ENCODE measurements around the gene GTPBP1.
A peak's percentile ranks its signal among the peaks of the same experiment; 100 is the strongest.

GTPBP1 gene

DNA sequence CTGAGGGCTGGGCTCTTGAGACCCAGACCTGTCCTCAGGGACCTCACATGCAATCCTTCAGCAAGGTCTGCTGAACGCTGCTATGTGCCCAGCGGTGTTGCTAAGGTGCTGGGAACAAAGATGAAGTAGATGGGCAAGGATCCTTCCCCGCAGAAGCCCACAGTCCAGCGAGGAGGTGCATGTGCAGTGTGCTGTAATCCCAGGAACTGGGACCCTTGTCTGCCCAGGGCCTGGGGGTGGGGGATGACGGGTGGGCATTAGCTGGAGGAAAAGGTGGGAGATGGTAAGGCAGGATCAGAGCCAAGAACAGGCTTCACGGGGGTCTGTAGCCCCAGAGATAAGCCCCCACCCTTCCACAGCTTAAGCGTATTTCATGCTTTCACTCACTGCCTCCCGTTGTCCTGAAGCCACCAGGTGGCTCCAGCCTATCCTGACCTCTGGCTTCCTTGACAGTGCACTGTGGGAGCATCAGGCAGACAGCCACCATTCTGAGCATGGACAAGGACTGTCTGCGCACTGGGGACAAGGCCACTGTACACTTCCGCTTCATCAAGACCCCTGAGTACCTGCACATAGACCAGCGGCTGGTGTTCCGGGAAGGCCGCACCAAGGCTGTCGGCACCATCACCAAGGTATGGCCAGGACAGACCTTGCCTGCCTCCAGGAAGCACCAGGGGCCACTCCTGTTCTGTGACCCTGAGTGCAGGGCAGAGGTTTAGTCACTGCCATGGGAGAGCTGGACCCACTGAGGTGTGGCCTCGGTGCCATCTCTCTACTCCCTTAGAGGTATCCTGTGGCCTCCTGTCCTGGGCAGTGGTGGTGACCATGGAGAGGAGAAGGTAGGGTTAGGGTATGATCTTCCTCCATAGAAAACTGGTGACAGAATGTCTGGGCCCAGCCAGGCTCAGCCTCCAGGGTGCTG, 22.0 kb downstream of the GTPBP1 start:
- DNase-seq = no peak

DNA sequence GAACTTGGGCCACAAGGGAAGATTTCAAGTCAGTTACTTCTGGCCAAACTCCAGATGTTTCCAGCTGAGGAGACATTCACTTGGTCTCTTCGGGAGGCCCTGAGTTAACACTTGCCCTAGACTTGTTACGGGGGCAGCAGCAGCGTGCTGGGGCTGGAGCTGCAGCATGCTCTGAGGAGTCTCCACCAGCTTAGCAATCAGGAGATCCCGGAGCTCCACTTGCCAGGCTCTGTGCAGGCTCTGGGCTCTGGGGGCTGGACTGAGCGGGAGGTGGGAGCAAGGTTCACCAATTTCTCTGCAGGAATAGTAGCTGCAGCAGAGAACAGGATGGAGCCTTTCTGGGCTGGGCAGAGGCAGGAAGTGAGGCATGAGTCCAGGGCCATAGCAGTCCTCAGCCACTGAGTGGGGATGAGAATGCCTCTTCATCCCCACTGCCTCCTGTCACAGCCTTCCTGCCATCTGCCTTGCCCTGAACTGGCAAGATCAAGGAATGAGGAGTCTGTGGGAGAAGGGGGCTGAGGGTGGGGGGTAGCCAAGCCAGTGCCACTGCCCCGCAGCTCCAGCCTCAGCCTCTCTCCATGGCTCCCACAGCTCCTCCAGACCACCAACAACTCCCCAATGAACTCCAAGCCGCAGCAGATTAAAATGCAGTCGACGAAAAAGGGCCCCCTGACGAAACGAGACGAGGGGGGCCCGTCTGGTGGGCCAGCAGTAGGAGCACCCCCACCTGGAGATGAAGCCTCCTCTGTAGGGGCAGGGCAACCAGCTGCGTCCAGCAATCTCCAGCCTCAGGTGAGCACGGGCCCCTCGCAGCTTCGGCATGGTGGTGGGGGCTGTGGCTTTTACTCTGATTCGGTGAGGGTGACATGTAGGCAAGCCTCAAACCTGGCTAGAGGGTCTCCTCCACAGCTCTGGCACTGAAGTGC, 23.4 kb downstream of the GTPBP1 start:
- no peak for DNase-seq

- DNase-seq = no peak
Observed at GRCh38 chr22:38729946-38730345, 24.2 kb downstream of the GTPBP1 start.

- no peak for DNase-seq
Observed at GRCh38 chr22:38730411-38730871, 24.7 kb downstream of the GTPBP1 start.

GRCh38 chr22:38731703-38732161, 26.0 kb downstream of the GTPBP1 start:
- DNase-seq = no peak

GRCh38 chr22:38732251-38732815, 26.6 kb downstream of the GTPBP1 start:
- DNase-seq = no peak

DNA sequence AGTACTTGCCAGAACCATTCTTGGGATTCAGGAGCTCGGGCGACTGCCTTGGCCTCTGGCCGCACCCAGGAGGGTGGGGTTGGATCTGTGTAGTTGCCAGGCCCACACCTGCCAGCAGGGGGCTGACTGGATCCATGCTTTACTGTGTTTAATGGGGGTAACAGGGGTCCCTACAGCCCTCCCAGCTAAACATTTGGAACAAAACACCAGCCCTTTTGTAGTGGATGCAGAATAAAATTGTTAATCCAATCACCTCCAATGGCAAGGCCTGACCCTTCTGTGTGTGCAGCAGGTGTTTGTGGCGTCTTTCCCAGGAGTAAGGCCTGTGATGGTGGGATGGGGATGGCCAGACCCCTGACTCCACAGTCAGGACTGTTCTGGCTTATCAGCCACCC, 27.6 kb downstream of the GTPBP1 start:
- DNase-seq = peak in 1 of 2 donors; percentile 49

- DNase-seq = no peak
Observed at GRCh38 chr22:38733724-38734381, 28.1 kb downstream of the GTPBP1 start.

DNA sequence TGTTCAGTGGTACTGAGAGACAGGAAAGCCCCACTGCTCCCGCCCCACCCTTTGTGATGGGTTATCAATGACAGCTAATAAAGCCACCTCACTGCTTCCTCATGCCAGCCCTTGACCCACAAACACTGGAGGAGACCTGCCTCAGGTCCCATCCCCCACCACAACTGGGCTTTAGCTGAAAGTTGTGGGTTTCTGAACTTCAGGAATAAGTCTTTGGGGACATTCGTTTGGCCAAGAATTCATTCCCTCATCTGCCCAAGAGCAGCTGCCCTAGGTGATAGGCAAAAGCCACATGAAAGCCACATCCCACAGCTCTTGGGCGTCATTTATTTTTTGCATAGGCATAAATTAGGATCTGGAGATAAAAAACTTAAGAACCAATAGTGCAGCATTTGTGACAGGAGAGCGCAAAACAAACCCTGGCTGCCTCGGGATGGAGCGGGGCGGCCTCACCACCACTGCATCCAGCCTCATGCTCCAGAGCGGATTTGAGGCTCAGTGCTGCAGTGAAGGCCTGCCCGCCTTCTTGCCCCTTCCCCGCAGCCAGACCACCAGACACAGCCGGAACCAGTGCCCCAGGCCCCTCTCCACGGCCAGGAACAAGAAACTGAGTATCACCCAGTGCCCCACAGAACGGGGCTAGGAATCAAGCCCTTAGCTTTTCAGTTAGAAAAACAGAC, 28.8 kb downstream of the GTPBP1 start:
- DNase-seq = no peak

DNA sequence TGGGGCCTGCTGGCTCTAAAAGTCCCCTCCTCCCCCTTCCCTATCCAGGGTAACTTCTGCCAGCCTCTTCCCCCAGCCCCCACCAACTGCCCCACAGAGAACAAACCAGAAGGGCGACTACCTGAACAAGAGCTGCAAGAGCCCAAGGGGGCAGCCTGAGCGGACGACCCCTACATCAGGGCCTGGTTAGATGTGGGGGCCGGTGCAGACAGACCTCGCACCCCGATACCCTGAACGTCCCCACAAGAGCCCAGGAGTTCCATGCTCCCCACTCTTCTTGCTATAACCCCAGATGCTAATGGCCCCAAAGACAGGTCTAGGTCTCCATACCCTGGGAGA, 29.4 kb downstream of the GTPBP1 start:
- DNase-seq = no peak

GRCh38 chr22:38735465-38736256, 29.9 kb downstream of the GTPBP1 start:
- no peak for DNase-seq

DNA sequence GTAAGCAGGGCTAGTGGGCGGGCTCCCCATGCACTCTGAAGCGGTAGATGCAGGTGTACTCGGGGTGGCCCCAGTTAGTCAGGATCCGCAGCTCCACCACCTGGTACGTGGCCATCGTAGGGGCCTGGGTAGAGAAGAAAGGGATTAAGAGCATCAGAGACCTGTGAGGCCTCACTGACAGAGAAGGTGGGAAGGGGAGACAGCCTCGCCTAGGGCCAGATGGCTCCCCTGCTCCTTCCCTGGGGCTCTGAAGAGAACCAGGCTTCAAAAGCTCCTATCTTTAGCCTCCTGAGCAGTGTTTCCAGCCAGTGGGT, 30.5 kb downstream of the GTPBP1 start:
- DNase-seq = no peak

DNA sequence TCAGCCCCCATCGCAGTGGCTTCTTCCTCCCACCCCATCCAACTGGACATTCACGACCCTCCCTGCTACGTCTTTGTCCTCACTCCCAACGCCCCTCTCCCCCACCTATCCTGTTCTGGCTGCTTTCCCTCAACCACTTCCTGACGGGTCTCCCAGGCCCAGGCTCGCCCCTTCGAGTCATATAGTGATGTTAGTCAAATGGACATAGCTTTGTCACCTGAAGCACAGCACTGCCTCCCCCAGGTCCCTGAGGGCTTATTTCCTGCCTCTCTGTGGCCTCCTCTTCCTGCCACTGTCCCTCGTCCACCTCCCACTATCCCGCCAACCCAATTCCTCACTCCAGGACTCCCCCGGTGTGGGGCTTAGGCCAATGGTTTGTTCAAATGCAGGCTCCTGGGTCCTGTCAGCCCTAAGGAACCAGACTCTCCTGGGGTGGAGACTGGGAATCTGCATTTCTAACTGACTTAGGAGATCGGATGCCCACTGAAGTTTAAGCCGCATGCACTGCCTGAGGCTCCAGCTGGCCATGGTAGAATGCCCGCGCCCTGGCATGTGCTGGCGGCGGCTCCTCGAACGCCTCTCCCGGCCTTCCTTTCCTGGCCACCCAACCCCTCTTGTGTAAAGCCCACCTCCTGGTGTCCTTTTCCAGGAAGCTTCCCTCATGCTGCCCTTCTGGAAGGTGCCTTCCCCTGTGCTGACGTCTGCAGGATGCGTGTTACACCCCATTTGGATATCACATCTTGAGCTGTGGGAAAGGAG, 31.7 kb downstream of the GTPBP1 start:
- no peak for DNase-seq

DNA sequence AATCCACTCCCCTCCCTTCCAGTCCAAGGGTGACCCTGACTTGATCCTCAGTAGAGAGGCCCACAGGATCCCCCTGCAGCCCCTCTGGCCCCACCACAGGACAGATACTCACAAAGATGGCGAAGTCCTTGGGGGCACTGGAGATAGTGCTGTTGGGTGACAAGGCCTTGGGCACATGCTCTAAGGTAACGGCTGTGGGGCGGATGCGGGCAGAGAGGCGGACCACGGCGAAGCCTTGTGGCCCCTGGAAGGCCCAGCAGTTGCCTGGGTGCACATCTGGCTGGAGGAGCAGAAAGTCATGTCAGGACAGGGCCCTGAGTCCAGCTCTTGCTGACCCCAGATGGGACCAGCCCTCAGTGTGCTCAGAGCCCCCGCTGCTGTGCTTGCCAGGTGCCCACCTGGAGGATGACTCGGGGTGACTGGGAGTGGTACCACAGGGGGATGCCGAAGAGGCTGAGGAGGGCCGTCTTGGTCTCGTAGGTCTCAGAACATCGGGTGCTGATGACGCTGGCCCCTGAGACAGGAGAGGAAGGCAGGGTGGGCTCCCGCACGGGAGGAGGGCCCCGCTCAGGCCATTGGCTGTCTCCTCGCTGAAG, 32.8 kb downstream of the GTPBP1 start:
- no peak for DNase-seq

DNA sequence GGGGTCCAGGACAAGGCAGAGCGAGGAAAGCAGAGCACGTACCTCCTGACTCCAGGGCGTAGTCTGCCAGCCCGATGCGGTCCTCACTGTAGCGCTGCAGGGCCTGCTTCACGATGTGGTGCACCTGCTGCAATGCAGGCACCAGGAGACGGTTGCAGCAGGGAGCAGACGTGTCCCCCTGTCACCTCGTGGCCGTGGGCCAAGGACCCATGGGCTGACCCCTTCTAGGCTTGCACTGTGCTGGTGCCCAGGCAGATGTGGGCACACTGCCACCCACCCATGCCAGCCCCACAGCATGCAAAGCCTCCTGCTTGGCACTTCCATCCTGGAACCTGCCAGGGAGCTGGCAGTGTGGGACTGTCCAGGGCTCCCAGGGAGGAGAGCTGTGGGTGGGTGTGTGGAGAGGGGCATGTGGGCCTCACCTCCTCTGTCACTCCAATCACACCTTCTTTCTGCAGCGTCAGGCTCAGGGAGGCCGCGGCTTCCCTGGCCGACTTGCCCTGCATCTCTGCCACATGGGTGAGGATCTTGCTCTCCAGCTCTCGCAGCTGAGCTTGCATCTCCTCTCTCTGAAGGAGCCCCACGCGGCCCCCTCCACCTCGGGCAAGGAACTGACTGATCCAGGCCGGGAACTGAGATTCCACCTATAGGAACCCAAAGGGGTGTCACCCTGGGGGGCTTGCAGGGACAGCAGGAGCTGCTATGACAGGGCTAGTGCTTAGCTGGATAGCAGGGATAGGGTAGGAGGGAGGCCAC, 33.7 kb downstream of the GTPBP1 start:
- DNase-seq = no peak

DNA sequence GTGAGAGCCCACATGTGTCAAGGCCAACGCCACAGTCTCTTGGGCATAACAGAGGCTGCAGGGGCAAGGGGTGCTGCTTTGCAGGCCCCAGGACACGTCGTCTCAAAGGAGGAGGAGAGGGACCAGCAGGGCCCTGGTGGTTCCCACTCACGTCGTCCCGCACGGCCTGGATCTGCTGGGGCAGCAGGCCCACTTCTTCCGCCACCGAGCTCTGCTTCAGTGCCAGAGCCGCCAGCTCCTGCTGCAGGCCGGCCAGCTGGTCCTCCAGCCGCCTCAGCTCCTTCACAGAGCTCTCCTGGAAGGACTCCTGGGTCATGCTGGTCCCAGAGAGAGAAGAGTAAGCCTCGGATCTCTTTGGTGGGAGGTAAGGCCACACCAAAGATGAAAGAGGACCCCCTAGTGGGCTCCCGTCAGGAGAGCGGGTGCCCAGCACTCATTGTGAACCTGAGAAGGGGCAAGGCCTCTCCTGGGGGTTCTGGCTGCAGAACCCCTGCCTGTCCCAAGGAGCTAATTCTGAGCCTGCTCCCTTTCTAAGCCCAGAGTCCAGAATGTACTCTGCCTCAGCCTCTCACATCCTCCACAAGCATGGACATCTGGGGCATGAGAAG, 34.5 kb downstream of the GTPBP1 start:
- no peak for DNase-seq

- no peak for DNase-seq
Observed at GRCh38 chr22:38740754-38741153, 35.0 kb downstream of the GTPBP1 start.

GRCh38 chr22:38741166-38741565, 35.4 kb downstream of the GTPBP1 start:
- DNase-seq = no peak

DNA sequence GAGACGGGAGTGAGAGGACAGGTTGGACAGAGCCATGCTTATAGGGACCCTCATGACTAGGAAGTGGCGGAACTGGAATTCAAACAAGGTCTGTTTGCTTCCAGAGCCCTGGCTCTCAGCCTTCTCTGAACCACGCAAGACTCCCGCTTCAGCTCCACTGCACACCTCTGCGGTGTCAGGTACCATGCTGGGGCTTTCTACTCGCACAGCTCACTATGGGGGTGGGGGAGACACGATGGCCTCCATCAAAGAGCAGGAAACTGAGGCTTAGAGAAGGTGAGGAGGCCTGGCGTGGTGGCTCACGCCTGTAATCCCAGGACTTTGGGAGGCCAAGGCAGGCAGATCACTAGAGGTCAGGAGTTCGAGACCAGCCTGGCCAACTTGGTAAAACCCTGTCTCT, 35.8 kb downstream of the GTPBP1 start:
- DNase-seq = no peak

Measured in inflammatory macrophage treated with lipopolysaccharide for 1 hour (primary cell).